H1 (cell line): ENCODE results near the gene REPIN1. TPM values are rescaled to one million over a fixed set of nuclear protein-coding genes. Genes with fewer than 3 reads are reported as not detected.

Experiments
- BCL11A ChIP-seq, 2 experiments: IDR thresholded peaks; one replicate each; pipeline ENCODE4 v1.6.1; 2011; ENCODE audit warnings: low read depth in 2 of 2, low read length in 2 of 2, mild to moderate bottlenecking in 2 of 2
- CBX5 ChIP-seq: fragments of 300-800, 300-1000 bp; sonication (generic); IDR thresholded peaks from 2 replicates; pipeline ENCODE4 v1.7.1; 2016; ENCODE audit warnings: antibody characterized with exemption, low read length, low read depth
- CHD2 ChIP-seq: IDR thresholded peaks from 2 replicates; pipeline ENCODE4 v1.6.1; 2012; ENCODE audit warnings: low read length, improper control_type of control experiment
- CREB1 ChIP-seq: IDR thresholded peaks from 2 replicates; pipeline ENCODE4 v1.6.1; 2012; ENCODE audit warnings: inconsistent platforms
- CTBP2 ChIP-seq: IDR thresholded peaks from 2 replicates; pipeline ENCODE4 v1.7.0; 2011; ENCODE audit warnings: borderline replicate concordance, mild to moderate bottlenecking, moderate library complexity, mixed read lengths, low read length; ENCODE audit not compliant: insufficient read depth, insufficient read length
- EP300 ChIP-seq, 2 experiments: IDR thresholded peaks; 1 replicate in 1 of 2; 2 replicates in 1 of 2; pipeline ENCODE4 v1.6.1; 2011 to 2012; ENCODE audit warnings: low read depth in 2 of 2, low read length in 2 of 2, mild to moderate bottlenecking in 2 of 2, borderline replicate concordance in 1 of 2, inconsistent platforms in 1 of 2, moderate library complexity in 1 of 2
- GABPA ChIP-seq: IDR thresholded peaks from 2 replicates; pipeline ENCODE4 v1.6.1; 2011; ENCODE audit warnings: mild to moderate bottlenecking, low read length, moderate library complexity, borderline replicate concordance; ENCODE audit not compliant: insufficient read depth
- GTF2F1 ChIP-seq: IDR thresholded peaks from 2 replicates; pipeline ENCODE4 v1.6.1; 2012; ENCODE audit warnings: low read depth, low read length, improper control_type of control experiment, borderline replicate concordance
- MAFK ChIP-seq: IDR thresholded peaks from 2 replicates; pipeline ENCODE4 v1.6.1; 2012; ENCODE audit warnings: low read depth, mild to moderate bottlenecking, improper control_type of control experiment, low read length
- NANOG ChIP-seq: IDR thresholded peaks from 2 replicates; pipeline ENCODE4 v1.6.1; 2011; ENCODE audit warnings: low read length, low read depth, mild to moderate bottlenecking, inconsistent platforms; ENCODE audit not compliant: insufficient read depth, poor library complexity, severe bottlenecking
- NRF1 ChIP-seq: IDR thresholded peaks from 2 replicates; pipeline ENCODE4 v1.6.1; 2011; ENCODE audit warnings: mild to moderate bottlenecking, low read depth, low read length, improper control_type of control experiment
- RAD21 ChIP-seq, 2 experiments: IDR thresholded peaks in 1 of 2; conservative IDR thresholded peaks in 1 of 2; 2 replicates each; pipeline ENCODE4 v1.6.1; 2011; ENCODE audit warnings: low read depth in 2 of 2, low read length in 2 of 2, improper control_type of control experiment in 1 of 2, inconsistent platforms in 1 of 2, mild to moderate bottlenecking in 1 of 2, moderate library complexity in 1 of 2
- RBBP5 ChIP-seq: IDR thresholded peaks from 2 replicates; pipeline ENCODE4 v1.7.1; 2012; ENCODE audit warnings: low read depth, mild to moderate bottlenecking, inconsistent platforms, low read length, moderate library complexity, borderline replicate concordance
- RFX5 ChIP-seq: IDR thresholded peaks from 2 replicates; pipeline ENCODE4 v1.6.1; 2011; ENCODE audit warnings: low read depth, low read length, improper control_type of control experiment, borderline replicate concordance
- SAP30 ChIP-seq: fragments of 300-600 bp; sonication (generic); IDR thresholded peaks from 2 replicates; pipeline ENCODE4 v1.7.1; 2012; ENCODE audit warnings: low read length, moderate library complexity, mild to moderate bottlenecking, inconsistent platforms; ENCODE audit not compliant: insufficient read depth, insufficient replicate concordance
- SIN3A ChIP-seq, 2 experiments: IDR thresholded peaks in 1 of 2; conservative IDR thresholded peaks in 1 of 2; 2 replicates each; pipeline ENCODE4 v1.6.1; 2011 to 2012; ENCODE audit warnings: low read length in 2 of 2, improper control_type of control experiment in 1 of 2, low read depth in 1 of 2, mild to moderate bottlenecking in 1 of 2
- SIRT6 ChIP-seq: IDR thresholded peaks from one replicate; pipeline ENCODE4 v1.7.1; 2012; ENCODE audit warnings: low read length, inconsistent platforms
- SP4 ChIP-seq: IDR thresholded peaks from 2 replicates; pipeline ENCODE4 v1.6.1; 2012; ENCODE audit warnings: low read length, inconsistent platforms
- TAF1 ChIP-seq: IDR thresholded peaks from 2 replicates; pipeline ENCODE4 v1.6.1; 2011; ENCODE audit warnings: mild to moderate bottlenecking, low read depth, low read length
- TAF7 ChIP-seq: optimal IDR thresholded peaks from 2 replicates; pipeline ENCODE3; 2011; ENCODE audit warnings: low read depth, mild to moderate bottlenecking, inconsistent platforms, low read length, moderate library complexity, borderline replicate concordance
- TEAD4 ChIP-seq: IDR thresholded peaks from 2 replicates; pipeline ENCODE4 v1.6.1; 2012; ENCODE audit warnings: low read depth, low read length, inconsistent platforms, mixed read lengths
- ZNF274 ChIP-seq: IDR thresholded peaks from 2 replicates; pipeline ENCODE4 v1.7.0; 2012; ENCODE audit warnings: low read length, borderline replicate concordance; ENCODE audit errors: extremely low read depth
- polyA plus RNA-seq, 7 experiments: library from polyadenylated mRNA; depleted of rRNA in 3 of 7; stranded (reverse) in 5 of 7; unstranded in 2 of 7; fragments of >200 nt in 5 of 7; fragments of 200-250 nt in 2 of 7; gene quantifications; 1 replicate in 5 of 7; 2 replicates in 1 of 7; 4 replicates in 1 of 7; pipeline versions ENCODE4 v1.2.1 to v1.2.3, GENCODE V29; 2011 to 2013; ENCODE audit warnings: missing spikeins in 2 of 7, mixed read lengths in 2 of 7
- total RNA-seq: library from RNA; stranded (reverse); fragmentation: NEBNext Ultra II Directional; extraction: Animal tissue kit (Norgen Biotek cat#: 25700); gene quantifications from 2 replicates; pipeline ENCODE4 v1.2.1, GENCODE V29; 2021

The REPIN1 gene
- total and polyA plus RNA-seq, 2 of the 8 experiments (the other 6 are each of a cell fraction or from before 2014, with no cell fraction given) = 98.6 to 125 TPM

DNA sequence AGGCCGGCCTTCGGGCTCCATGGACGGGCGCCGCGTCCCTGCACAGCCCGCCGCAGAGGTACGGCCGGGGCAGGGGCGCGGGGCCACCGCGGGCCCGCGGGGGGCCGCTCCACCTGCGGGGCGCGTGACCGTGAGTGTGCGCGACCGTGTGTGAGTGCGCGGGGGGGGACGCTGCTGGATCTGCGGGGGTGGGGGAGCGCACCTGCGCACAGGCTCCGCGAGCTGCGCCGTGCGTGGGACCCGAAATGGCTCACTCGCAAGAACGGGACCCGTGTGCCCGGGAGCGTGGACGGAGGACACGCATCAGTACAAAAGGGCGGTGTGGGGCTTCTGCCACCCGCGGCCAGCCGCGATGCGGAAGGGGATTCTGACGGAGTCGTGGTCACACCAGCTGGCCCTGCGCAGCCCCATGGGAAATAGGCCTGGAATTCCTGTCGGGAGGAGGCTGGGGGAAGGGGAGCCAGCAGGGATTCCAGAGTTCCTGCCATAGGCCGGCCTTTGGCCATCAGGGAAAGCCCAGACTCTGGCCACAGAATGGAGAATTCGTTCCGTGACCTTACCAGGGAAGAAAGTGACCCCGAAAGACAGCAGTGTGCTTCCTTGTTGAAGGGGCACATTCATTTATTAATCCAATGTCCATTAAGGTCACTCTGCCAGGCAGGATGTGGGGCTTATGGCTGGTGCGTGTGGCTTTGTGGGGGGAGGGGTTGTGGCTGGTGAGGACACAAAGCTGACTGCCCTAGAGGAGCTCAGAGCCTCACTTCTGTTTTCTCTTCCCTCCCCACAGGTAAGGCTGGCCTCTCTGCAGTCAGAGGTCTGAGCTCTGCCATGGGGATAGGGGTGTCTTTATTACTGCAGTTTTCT, 494 bp downstream of the REPIN1 start (continued):
- peak in 1 of 2 experiments; percentile 25; a peak in 1 of 4 replicates for TF ChIP-seq RAD21 (IDR thresholded peaks at IDR 0.05 in 1 of 2, conservative IDR thresholded peaks at IDR 0.05 in 1 of 2; ENCODE audit: low read depth in 2 of 2, low read length in 2 of 2)
- TF ChIP-seq NANOG = no peak
- TF ChIP-seq TAF7 = peak; percentile 19
- TF ChIP-seq EP300 (IDR thresholded peaks at IDR 0.05; ENCODE audit: borderline replicate concordance in 1 of 2, low read depth in 2 of 2, low read length in 2 of 2) = peak in 1 of 2 experiments; percentile 80; a peak in 1 of 3 replicates
- TF ChIP-seq GABPA = no peak
- TF ChIP-seq TEAD4 = peak; percentile 97
- peak; percentile 26; the same call in 1 of the 2 replicates for TF ChIP-seq NRF1
- TF ChIP-seq TAF1 = 0 out of 2 replicates have a peak, but pooled peaks have one; percentile 49
- TF ChIP-seq GTF2F1 = no peak; the same call in 1 of the 2 replicates
- TF ChIP-seq CREB1 = 0 out of 2 replicates have a peak, but pooled peaks have one; percentile 44
- TF ChIP-seq SAP30 = peak; percentile 90
- no peak for TF ChIP-seq CBX5
- TF ChIP-seq SIN3A (conservative IDR thresholded peaks at IDR 0.05 in 1 of 2, IDR thresholded peaks at IDR 0.05 in 1 of 2; ENCODE audit: low read depth in 1 of 2, low read length in 2 of 2) = peak; percentile 87 to 95
- no peak for TF ChIP-seq MAFK
- peak; percentile 35; the same call in 1 of the 2 replicates for TF ChIP-seq SP4
- peak; percentile 88; the same call in 1 of the 2 replicates for TF ChIP-seq RBBP5
- peak; percentile 66; the same call in 1 of the 2 replicates for TF ChIP-seq CHD2
- no peak for TF ChIP-seq SIRT6
- peak in 1 of 2 experiments; percentile 16 for TF ChIP-seq BCL11A (IDR thresholded peaks at IDR 0.05; ENCODE audit: low read depth in 2 of 2, low read length in 2 of 2)
- TF ChIP-seq RFX5 = no peak
- peak; percentile 21 for TF ChIP-seq CTBP2
- TF ChIP-seq ZNF274 = no peak
